Measurements from ENCODE around the gene RDH13.

GRCh38 chr19:55066107-55066709 lies 3.3 kb upstream of the RDH13 start:
- TF ChIP-seq CTCF (IDR thresholded peaks at IDR 0.05): no peak
- TF ChIP-seq POLR2AphosphoS5 (IDR thresholded peaks at IDR 0.05; ENCODE audit: insufficient read depth in 1 of 2, low read depth in 1 of 2): no peak

All from vagina (tissue), 2 donors.